ENCODE data around the gene LIPT1. TPM values are rescaled to one million over a fixed set of nuclear protein-coding genes. Genes with fewer than 3 reads are reported as not detected.

LIPT1 gene
- total and polyA plus RNA-seq, 4 donors = 2.3 to 4.8 (median 3.5) TPM

- TF ChIP-seq RAD21 (IDR thresholded peaks at IDR 0.05) (no peak), CTCF (IDR thresholded peaks at IDR 0.05; ENCODE audit: low read depth, low read length, missing input control) (no peak), FOXA1 (IDR thresholded peaks at IDR 0.05) (no peak), RXRA (IDR thresholded peaks at IDR 0.05) (no peak), EGR1 (IDR thresholded peaks at IDR 0.05; ENCODE audit: low read depth in 2 of 2) (no peak), GABPA (IDR thresholded peaks at IDR 0.05 in 1 of 2, conservative IDR thresholded peaks at IDR 0.05 in 1 of 2) (no peak), ZBTB33 (IDR thresholded peaks at IDR 0.05) (no peak), SP1 (IDR thresholded peaks at IDR 0.05) (no peak), TAF1 (conservative IDR thresholded peaks at IDR 0.05) (no peak), JUND (IDR thresholded peaks at IDR 0.05) (no peak), MAX (IDR thresholded peaks at IDR 0.05) (no peak)
- TF ChIP-seq, protein P1, sequence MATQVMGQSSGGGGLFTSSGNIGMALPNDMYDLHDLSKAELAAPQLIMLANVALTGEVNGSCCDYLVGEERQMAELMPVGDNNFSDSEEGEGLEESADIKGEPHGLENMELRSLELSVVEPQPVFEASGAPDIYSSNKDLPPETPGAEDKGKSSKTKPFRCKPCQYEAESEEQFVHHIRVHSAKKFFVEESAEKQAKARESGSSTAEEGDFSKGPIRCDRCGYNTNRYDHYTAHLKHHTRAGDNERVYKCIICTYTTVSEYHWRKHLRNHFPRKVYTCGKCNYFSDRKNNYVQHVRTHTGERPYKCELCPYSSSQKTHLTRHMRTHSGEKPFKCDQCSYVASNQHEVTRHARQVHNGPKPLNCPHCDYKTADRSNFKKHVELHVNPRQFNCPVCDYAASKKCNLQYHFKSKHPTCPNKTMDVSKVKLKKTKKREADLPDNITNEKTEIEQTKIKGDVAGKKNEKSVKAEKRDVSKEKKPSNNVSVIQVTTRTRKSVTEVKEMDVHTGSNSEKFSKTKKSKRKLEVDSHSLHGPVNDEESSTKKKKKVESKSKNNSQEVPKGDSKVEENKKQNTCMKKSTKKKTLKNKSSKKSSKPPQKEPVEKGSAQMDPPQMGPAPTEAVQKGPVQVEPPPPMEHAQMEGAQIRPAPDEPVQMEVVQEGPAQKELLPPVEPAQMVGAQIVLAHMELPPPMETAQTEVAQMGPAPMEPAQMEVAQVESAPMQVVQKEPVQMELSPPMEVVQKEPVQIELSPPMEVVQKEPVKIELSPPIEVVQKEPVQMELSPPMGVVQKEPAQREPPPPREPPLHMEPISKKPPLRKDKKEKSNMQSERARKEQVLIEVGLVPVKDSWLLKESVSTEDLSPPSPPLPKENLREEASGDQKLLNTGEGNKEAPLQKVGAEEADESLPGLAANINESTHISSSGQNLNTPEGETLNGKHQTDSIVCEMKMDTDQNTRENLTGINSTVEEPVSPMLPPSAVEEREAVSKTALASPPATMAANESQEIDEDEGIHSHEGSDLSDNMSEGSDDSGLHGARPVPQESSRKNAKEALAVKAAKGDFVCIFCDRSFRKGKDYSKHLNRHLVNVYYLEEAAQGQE (IDR thresholded peaks at IDR 0.05) = no peak
- TF ChIP-seq, protein P2, sequence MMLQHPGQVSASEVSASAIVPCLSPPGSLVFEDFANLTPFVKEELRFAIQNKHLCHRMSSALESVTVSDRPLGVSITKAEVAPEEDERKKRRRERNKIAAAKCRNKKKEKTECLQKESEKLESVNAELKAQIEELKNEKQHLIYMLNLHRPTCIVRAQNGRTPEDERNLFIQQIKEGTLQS (IDR thresholded peaks at IDR 0.05) = no peak
- DNase-seq (ENCODE audit: low spot score) = no peak
- WGBS = 73% methylated on average over 1 of the region's 1 CpG
- Histone ChIP-seq H3K9me3 (ENCODE audit: control insufficient read depth in 4 of 4, low read length in 3 of 4) (no peaks in the 10 kb centered on the region), H3K4me3 (ENCODE audit: low read depth in 1 of 3, low read length in 3 of 3) (no peak overlapping the region), H3K9ac (ENCODE audit: low read depth in 1 of 2, low read length in 2 of 2) (no peak overlapping the region), H3K36me3 (ENCODE audit: control insufficient read depth in 4 of 4, insufficient read depth in 3 of 4, low read depth in 1 of 4, low read length in 3 of 4) (peaks cover 0 to 13% (median 10%) of the 10 kb centered on the region in 4 donors), H3K27ac (ENCODE audit: low read depth in 1 of 2, low read length in 2 of 2) (no peak overlapping the region), H3K4me1 (ENCODE audit: control insufficient read depth in 4 of 4, insufficient read depth in 4 of 4, low read length in 3 of 4) (peaks cover 0 to 16% (median 12%) of the 10 kb centered on the region in 4 donors), H3K27me3 (ENCODE audit: control insufficient read depth in 4 of 4, insufficient read depth in 4 of 4, low read length in 3 of 4) (no peaks in the 10 kb centered on the region)
Observed at GRCh38 chr2:99156891-99157290, 2.1 kb downstream of the LIPT1 start.

DNA sequence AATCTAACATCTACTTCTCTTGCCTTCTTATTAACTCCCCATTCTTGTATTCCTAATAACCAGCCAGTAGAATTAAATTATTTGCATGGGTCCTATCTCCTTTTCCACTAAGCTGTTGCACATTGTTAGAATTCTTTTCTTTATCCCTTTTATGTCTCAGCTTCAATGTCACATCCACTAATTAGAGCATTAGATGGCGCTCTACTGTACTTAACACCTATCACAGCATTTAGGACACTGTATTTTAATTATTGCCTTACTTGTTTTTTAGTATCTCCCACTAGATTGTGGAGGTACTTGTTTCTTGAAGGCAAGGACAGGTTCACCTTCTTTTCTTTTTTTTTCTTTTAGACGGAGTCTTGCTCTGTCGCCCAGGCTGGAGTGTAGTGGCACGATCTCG is 3.8 kb downstream of the LIPT1 start:
- TF ChIP-seq TAF1 (conservative IDR thresholded peaks at IDR 0.05) (no peak), CTCF (IDR thresholded peaks at IDR 0.05; ENCODE audit: low read depth, low read length, missing input control) (no peak), HNF4A (conservative IDR thresholded peaks at IDR 0.05) (no peak), SP1 (IDR thresholded peaks at IDR 0.05) (no peak), FOXA1 (IDR thresholded peaks at IDR 0.05) (no peak), NR2F2 (IDR thresholded peaks at IDR 0.05) (no peak), HNF4G (IDR thresholded peaks at IDR 0.05) (no peak), YY1 (IDR thresholded peaks at IDR 0.05) (no peak), EGR1 (IDR thresholded peaks at IDR 0.05; ENCODE audit: low read depth in 2 of 2) (no peak), JUND (IDR thresholded peaks at IDR 0.05) (no peak)
- TF ChIP-seq, protein P1 (IDR thresholded peaks at IDR 0.05) = no peak
- TF ChIP-seq, protein P2 (IDR thresholded peaks at IDR 0.05) = no peak
- no peak for DNase-seq (ENCODE audit: low spot score)
- Histone ChIP-seq H3K4me1 (ENCODE audit: control insufficient read depth in 4 of 4, insufficient read depth in 4 of 4, low read length in 3 of 4) (peaks cover 0 to 15% (median 11%) of the 10 kb centered on the region in 4 donors), H3K36me3 (ENCODE audit: control insufficient read depth in 4 of 4, insufficient read depth in 3 of 4, low read depth in 1 of 4, low read length in 3 of 4) (peaks cover 0 to 19% (median 14%) of the 10 kb centered on the region in 4 donors), H3K4me3 (ENCODE audit: low read depth in 1 of 3, low read length in 3 of 3) (no peak overlapping the region), H3K9ac (ENCODE audit: low read depth in 1 of 2, low read length in 2 of 2) (no peak overlapping the region), H3K9me3 (ENCODE audit: control insufficient read depth in 4 of 4, low read length in 3 of 4) (no peaks in the 10 kb centered on the region), H3K27ac (ENCODE audit: low read depth in 1 of 2, low read length in 2 of 2) (no peak overlapping the region), H3K27me3 (ENCODE audit: control insufficient read depth in 4 of 4, insufficient read depth in 4 of 4, low read length in 3 of 4) (no peaks in the 10 kb centered on the region)
- 96% methylated on average over 5 of the region's 5 CpGs for WGBS

All from liver (tissue), 9 donors.